Measurements from ENCODE around the gene SLC39A8.
"Not testable (repeated sequence)": the region's sequence is repeated elsewhere in the genome, so short reads cannot be mapped to it uniquely, and the experiment has no call there.

SLC39A8 gene

GRCh38 chr4:102344954-102345794, at the start of gene SLC39A8:
TSS of gene SLC39A8 (minus strand) at chr4:102345482. CDS start at chr4:102344662, 820 bp downstream.
- FAIRE-seq (peak; percentile 98), DNase-seq (ENCODE audit: extremely low spot score, insufficient read length, low read depth) (peak; percentile 88)

DNA sequence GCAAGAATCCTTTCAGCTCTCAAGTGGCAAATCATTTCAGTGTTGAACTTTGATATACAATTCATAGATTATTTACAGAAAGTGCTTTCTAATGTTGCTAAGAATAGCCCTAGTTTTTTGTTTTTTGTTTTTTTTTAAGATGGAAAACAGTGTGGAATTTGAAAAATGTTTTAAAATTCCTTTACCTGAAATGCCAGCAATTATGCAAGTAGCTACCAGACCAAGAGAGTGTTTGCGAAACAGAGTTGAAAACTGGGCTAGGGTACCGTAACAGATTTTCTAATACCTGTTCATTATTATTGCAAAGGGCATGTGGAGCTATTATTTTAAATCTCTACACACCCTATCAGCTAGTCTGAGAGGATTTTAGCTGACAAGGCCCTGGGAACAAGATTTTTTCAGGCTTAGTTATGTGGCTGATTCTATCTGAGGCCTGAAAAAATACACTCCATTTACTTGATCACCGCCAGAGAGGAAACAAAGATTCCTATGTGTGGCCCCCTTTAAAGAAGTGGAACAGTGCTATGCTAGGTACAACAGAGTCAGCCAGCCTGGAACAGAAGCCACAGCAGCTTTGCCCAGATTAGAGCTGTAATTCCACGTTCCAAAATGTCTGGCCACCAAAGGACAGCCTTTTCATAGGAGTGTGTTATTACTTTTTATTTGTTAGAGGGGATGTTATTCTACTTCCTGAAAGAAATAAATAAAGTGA, 46.9 kb upstream of the SLC39A8 start:
- no peak for DNase-seq (ENCODE audit: extremely low spot score, insufficient read length, low read depth)
- no peak for FAIRE-seq

- peak; percentile 77 for FAIRE-seq
These were observed 45.2 kb upstream of the SLC39A8 start for GRCh38 chr4:102390438-102390837.

DNA sequence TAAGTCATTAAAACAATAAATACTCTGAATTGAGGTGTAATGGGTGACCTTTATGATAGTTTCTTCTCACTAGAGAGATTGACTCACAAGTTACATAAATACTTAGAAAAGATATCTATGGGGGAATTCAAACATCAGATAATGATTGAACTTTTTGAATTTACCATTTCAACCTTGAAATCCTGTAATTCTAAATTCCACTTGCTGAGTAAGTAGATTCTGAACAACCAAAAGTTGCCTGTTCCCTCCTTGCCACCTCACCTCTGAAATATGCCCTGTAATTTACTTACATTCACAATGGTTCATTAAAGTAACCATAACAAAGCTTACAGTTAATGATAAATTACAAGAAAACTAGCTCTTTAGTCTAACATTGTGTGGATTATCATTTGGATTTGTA, 43.3 kb upstream of the SLC39A8 start:
- DNase-seq (ENCODE audit: extremely low spot score, insufficient read length, low read depth): no peak
- no peak for FAIRE-seq

More at GRCh38 chr4:102390438-102390837, 45.2 kb upstream of the SLC39A8 start:
- DNase-seq (ENCODE audit: extremely low spot score, insufficient read length, low read depth): no peak

DNA sequence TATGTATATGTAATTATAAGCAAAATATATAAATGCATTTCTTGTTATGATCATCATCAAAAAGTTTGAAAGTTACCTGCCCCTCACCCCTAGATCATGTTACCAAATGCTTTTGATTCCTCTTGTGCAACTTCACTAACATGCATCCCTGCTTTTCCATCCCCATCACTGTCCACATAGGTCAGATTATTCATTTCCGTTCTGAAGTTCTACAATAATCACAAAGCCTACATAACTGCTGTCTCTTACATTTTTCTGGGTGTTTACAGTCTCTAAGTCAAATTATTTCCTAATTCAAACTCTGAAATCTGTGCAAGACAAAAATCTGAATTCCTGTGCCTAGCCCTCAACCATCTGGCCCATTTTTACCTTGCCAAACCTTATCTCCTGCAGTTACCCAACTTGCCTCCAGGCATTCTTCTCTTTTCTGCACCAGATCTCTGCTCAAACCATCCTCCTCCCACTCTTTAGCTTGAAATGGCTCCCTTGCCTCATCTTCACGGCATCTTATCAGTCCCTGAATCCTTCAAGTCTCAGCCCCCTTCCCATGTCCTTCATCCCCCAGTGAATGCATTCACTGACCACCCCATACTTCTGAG, 42.4 kb upstream of the SLC39A8 start:
- FAIRE-seq (no peak), DNase-seq (ENCODE audit: extremely low spot score, insufficient read length, low read depth) (no peak)

DNA sequence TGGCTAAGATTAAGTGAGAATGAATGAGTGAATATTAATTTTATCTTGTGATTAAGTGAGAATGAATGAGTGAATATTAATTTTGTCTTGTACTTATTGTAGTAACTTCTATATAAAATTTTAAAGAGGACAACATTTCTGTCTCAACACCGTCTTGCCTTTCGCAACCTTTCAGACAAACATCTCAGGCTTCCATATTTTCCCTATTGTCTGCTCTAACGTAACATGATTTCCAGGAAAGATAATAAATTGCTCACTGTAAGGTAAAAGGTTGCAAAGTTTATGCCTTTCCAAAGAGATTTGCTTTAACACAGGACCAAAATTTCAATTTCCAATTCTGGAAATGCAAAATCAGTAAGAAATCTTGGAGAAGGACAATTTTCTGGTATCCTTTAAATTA, 41.7 kb upstream of the SLC39A8 start:
- FAIRE-seq: no peak
- DNase-seq (ENCODE audit: extremely low spot score, insufficient read length, low read depth): no peak

GRCh38 chr4:102380253-102380652, 35.0 kb upstream of the SLC39A8 start:
- DNase-seq (ENCODE audit: extremely low spot score, insufficient read length, low read depth); FAIRE-seq: not testable (repeated sequence)

DNA sequence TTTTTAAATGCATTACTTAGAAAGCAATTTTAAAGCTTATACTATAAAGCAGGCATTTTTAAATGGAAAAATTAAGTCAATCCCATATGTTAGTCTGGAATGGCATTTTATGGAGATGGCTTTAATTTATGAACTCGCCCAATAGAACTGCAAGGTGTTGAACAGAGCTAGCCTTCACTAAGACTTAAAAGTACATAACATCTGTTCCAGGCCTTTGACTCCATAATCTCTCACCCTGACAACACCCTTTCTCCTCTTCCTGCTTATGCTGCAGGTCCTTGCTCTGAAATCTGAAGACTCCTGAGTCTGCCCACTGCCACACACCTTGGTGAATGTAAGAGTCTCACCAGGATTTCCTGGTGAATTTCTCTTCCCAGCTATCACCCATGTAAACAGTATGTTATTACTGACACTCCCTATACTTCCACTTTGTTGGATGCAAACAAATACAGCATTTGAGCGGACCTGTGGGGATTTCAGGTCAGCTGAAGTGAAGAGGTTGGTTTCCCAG, 17.7 kb upstream of the SLC39A8 start:
- FAIRE-seq: no peak

DNA sequence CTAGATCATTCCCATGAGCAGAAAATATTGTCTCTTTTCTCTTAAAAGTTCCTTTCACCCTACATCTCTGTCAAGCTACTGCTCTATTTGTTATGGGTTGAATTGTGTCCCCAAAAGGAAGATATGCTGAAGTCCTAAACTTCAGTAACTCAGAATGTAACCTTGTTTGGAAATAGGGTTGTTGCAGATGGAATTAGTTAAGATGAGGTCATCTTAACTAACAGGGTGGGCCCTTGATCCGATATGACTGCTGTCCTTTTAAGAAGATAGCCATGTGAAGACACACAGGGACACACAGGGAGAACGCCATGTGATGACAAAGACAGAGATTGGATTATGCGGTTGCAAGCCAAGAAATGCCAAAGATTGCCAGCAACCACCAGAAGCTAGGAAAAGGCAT, 12.8 kb upstream of the SLC39A8 start:
- DNase-seq (ENCODE audit: extremely low spot score, insufficient read length, low read depth): no peak
- no peak for FAIRE-seq

More for the DNA sequence above, 17.7 kb upstream of the SLC39A8 start:
- DNase-seq (ENCODE audit: extremely low spot score, insufficient read length, low read depth): no peak

GRCh38 chr4:102357637-102358036, 12.4 kb upstream of the SLC39A8 start:
- not testable (repeated sequence) for DNase-seq (ENCODE audit: extremely low spot score, insufficient read length, low read depth); FAIRE-seq

- no peak for FAIRE-seq
- no peak for DNase-seq (ENCODE audit: extremely low spot score, insufficient read length, low read depth)
These were observed 11.4 kb upstream of the SLC39A8 start for GRCh38 chr4:102356562-102357202.

DNA sequence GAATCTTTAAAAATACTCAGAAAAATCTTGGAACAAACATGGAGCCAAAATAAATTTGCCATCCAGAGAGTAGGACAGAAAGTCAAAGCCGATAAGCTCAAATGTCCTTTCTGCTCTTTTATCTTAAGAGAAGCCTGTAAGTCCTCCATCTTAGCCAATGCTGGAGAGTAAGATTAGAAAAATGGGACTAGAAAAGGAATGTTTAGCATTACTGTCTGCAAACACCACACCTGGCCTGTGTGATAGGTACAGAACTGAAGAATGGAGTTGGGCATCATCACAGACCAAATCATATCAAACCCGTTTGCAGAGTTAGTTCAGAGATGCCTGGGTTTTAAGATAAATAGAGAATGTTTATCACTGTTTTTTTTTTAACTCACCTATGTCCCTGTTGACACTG, 10.5 kb upstream of the SLC39A8 start:
- DNase-seq (ENCODE audit: extremely low spot score, insufficient read length, low read depth) (no peak), FAIRE-seq (no peak)

DNA sequence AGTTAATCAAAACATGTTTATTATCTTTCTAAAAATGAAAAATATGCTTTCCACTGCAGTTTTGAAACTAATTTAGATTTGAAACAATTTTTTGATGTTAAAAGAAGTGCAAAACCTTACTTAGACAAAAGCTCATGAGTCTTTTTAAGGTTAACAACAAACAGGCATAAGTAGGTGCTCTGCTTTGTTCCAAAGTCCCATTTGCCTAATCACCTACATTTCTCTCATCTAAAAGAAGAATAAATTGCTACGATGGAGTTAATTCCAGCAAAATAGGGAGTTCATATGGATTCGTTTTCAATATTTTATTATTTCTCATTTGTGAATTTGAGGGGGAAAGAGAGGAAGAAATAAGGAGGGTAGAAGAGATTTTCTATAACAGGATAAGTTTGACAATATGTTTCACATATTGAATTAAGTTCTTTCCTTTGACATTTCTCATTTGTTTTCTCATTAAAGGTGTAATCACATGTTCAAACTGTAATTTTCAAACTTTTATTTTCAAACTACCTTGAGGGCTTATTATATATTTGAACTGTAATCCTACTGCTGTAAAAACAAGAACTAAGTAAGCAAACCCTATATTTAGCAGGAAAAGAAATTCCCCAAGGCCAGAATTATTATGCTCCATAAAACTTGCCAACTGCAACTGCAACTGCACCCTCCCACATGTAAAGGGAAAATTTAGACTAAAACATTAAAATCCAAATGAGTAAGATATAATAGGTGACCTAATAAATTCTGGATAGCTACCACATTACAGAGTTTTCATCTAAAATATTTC, 9.6 kb upstream of the SLC39A8 start:
- FAIRE-seq (no peak), DNase-seq (ENCODE audit: extremely low spot score, insufficient read length, low read depth) (no peak)

- FAIRE-seq (no peak), DNase-seq (ENCODE audit: extremely low spot score, insufficient read length, low read depth) (no peak)
These were observed 7.5 kb upstream of the SLC39A8 start for GRCh38 chr4:102352781-102353180.

GRCh38 chr4:102350634-102351033, 5.4 kb upstream of the SLC39A8 start:
- no peak for FAIRE-seq
- no peak for DNase-seq (ENCODE audit: extremely low spot score, insufficient read length, low read depth)

- DNase-seq (ENCODE audit: extremely low spot score, insufficient read length, low read depth) (no peak), FAIRE-seq (no peak)
These were observed 3.4 kb upstream of the SLC39A8 start for GRCh38 chr4:102348701-102349100.

DNA sequence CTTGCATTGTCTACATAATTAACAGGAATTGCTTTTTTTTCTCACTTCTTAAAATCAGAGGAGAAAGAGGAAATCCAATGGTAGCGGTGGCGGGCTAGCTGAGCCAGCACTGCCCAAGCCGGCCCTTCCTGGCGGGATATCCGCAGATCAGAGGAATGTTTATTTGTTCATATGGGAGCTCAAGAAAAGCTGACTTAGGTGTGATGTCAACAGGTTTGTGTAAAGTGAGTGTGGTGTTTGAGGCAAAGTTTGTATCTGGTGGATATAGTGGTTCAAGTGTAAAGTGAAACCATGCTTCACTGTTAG, 466 bp upstream of the SLC39A8 start:
- DNase-seq (ENCODE audit: extremely low spot score, insufficient read length, low read depth): no peak
- FAIRE-seq: no peak

DNA sequence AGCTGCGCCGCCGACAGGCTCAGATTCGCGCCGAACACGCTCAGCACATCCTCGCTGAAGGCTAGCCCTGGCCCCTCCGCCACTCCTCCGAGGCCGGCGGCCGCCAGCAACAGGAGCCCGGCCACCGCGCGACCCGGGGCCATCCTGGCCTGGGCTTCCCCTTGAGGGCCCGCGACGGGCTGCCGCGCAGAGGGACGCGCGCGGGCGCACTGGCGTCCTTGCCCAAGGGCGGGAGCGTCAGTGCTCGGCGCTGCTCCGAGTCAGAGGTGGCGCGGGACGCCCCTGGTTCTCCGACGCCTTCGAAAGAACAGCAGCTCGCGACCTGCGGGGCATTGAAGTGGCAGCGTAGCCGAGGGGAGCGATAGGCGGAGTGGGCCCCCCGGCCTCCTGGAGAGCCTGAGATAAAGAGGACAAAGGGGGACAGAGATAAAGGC, 745 bp downstream of the SLC39A8 start:
- FAIRE-seq: no peak

GRCh38 chr4:102343964-102344519, 1.2 kb downstream of the SLC39A8 start:
- DNase-seq (ENCODE audit: extremely low spot score, insufficient read length, low read depth) (no peak), FAIRE-seq (no peak)

More for the DNA sequence above, 745 bp downstream of the SLC39A8 start:
- DNase-seq (ENCODE audit: extremely low spot score, insufficient read length, low read depth): peak; percentile 38
